ENCODE data around the gene ZNF563. TPM values are rescaled to one million over a fixed set of nuclear protein-coding genes. Genes with fewer than 3 reads are reported as not detected.

Gene ZNF563
- total and polyA plus RNA-seq, 2 experiments from 2014 or later, result 3.1 to 3.2 TPM

GRCh38 chr19:12287958-12288500 is 45.4 kb downstream of the ZNF563 start (continued):
- TF ChIP-seq ZNF462 (CRISPR knock-in tag; IDR thresholded peaks at IDR 0.05) (no peak), EZH2phosphoT487 (IDR thresholded peaks at IDR 0.05; ENCODE audit: unreplicated experiment) (no peak), ZNF331 (CRISPR knock-in tag; IDR thresholded peaks at IDR 0.05; ENCODE audit: low read depth) (no peak)
- TF ChIP-seq, protein P1, sequence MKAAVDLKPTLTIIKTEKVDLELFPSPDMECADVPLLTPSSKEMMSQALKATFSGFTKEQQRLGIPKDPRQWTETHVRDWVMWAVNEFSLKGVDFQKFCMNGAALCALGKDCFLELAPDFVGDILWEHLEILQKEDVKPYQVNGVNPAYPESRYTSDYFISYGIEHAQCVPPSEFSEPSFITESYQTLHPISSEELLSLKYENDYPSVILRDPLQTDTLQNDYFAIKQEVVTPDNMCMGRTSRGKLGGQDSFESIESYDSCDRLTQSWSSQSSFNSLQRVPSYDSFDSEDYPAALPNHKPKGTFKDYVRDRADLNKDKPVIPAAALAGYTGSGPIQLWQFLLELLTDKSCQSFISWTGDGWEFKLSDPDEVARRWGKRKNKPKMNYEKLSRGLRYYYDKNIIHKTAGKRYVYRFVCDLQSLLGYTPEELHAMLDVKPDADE (IDR thresholded peaks at IDR 0.05), result no peak

DNA sequence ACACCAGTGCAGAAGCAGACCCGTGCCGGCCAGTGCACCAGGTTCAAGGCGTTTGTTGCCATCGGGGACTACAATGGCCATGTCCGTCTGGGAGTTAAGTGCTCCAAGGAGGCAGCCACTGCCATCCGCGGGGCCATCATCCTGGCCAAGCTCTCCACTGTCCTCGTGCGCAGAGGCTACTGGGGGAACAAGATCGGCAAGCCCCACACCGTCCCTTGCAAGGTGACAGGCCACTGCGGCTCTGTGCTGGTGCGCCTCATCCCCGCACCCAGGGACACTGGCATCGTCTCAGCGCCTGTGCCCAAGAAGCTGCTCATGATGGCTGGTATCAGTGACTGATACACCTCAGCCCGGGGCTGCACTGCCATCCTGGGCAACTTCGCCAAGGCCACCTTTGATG is 48.8 kb downstream of the ZNF563 start:
- 0 out of 2 replicates have a peak, but pooled peaks cover under 1% of the 10 kb centered on the region for H3K36me3 ChIP-seq (ENCODE audit: insufficient read depth)
- Mint-ChIP-seq H3K27me3 (ENCODE audit: insufficient read depth, low read depth, poor library complexity) (peaks cover 2% of the 10 kb centered on the region), H3K27ac (no peak overlapping the region), H3K4me3 (no peak overlapping the region), H3K9me3 (peaks cover 93% of the 10 kb centered on the region), H3K36me3 (ENCODE audit: low read depth) (peaks cover 19% of the 10 kb centered on the region; the same call in 2 of the 3 replicates), H3K4me1 (no peaks in the 10 kb centered on the region)
- H3K27me3 ChIP-seq (ENCODE audit: insufficient read depth), result no peaks in the 10 kb centered on the region
- H3K27ac ChIP-seq (ENCODE audit: low read depth), result no peak overlapping the region
- H3K79me2 ChIP-seq (replicated peaks; ENCODE audit: insufficient read depth), result peaks cover 55% of the 10 kb centered on the region
- H2AFZ ChIP-seq, result no peak overlapping the region
- H3K4me2 ChIP-seq, result no peak overlapping the region
- H3F3A ChIP-seq (replicated peaks; ENCODE audit: low read depth), result no peaks in the 10 kb centered on the region
- no peaks in the 10 kb centered on the region for H3K9me2 ChIP-seq (ENCODE audit: insufficient read depth)
- no peak overlapping the region for H3K4me3 ChIP-seq
- H3K4me1 ChIP-seq (ENCODE audit: insufficient read depth), result no peaks in the 10 kb centered on the region
- H4K20me1 ChIP-seq (replicated peaks; ENCODE audit: insufficient read depth), result peaks cover 5% of the 10 kb centered on the region; the same call in 1 of the 2 replicates
- DNase-seq (ENCODE audit: low spot score) (no peak), ATAC-seq (no peak)
- no peak for TF ChIP-seq STAT1 (IDR thresholded peaks at IDR 0.05; ENCODE audit: unreplicated experiment)
- no peak for TF ChIP-seq ZNF114 (CRISPR knock-in tag; IDR thresholded peaks at IDR 0.05)
- no peak for TF ChIP-seq CREB1 (CRISPR knock-in tag; IDR thresholded peaks at IDR 0.05; ENCODE audit: low read depth)
- no peak for TF ChIP-seq ZNF462 (CRISPR knock-in tag; IDR thresholded peaks at IDR 0.05)
- TF ChIP-seq JUNB (IDR thresholded peaks at IDR 0.05; ENCODE audit: unreplicated experiment), result no peak
- no peak for TF ChIP-seq EZH2phosphoT487 (IDR thresholded peaks at IDR 0.05; ENCODE audit: unreplicated experiment)
- TF ChIP-seq ZNF331 (CRISPR knock-in tag; IDR thresholded peaks at IDR 0.05; ENCODE audit: low read depth), result no peak

All from GM23338 (cell line).